GM13977 (cell line): ENCODE results near the gene PTPMT1.
"Not testable (repeated sequence)": the region's sequence is repeated elsewhere in the genome, so short reads cannot be mapped to it uniquely, and the experiment has no call there.

ENCODE experiments used
- DNase-seq: peaks from one replicate; pipeline ENCODE4 v3.0.0; 2012; ENCODE audit warnings: low spot score
- CTCF ChIP-seq: IDR thresholded peaks from 2 replicates; pipeline ENCODE4 v1.5.1; 2012; ENCODE audit warnings: mild to moderate bottlenecking, control low read depth; ENCODE audit not compliant: insufficient read depth; ENCODE audit errors: extremely low read depth, missing control alignments
- in situ Hi-C: fragments of 300-500 bp; cut with MboI; formaldehyde crosslinking; loops from one replicate; pipeline ENCODE4 v1.12.0; 2022; ENCODE audit warnings: low sequenced_read_pairs, low pct_unique_long_range_greater_than_20kb, mixed read lengths, inconsistent platforms; ENCODE audit not compliant: unreplicated experiment

The PTPMT1 gene

GRCh38 chr11:47560426-47560825, 5.0 kb upstream of the PTPMT1 start:
- in situ Hi-C loops: no loop called here
- no peak for DNase-seq
- TF ChIP-seq CTCF: no peak

- in situ Hi-C loops, DNase-seq: not testable (repeated sequence)
These were observed 3.0 kb upstream of the PTPMT1 start for GRCh38 chr11:47562393-47562792.

- in situ Hi-C loops: not testable (repeated sequence)
These were observed 1.0 kb upstream of the PTPMT1 start for GRCh38 chr11:47564366-47564765.

GRCh38 chr11:47564933-47565339, 463 bp upstream of the PTPMT1 start:
- in situ Hi-C loops: no loop called here
- DNase-seq: peak; percentile 23
- no peak for TF ChIP-seq CTCF

More at GRCh38 chr11:47564366-47564765, 1.0 kb upstream of the PTPMT1 start:
- DNase-seq: not testable (repeated sequence)

- DNase-seq: no peak
- in situ Hi-C loops: no loop called here
- no peak for TF ChIP-seq CTCF
These were observed 825 bp downstream of the PTPMT1 start for GRCh38 chr11:47566149-47566698.

- no peak for DNase-seq
- TF ChIP-seq CTCF: no peak
- in situ Hi-C loops: no loop called here
These were observed 4.2 kb downstream of the PTPMT1 start for GRCh38 chr11:47569646-47570045.

GRCh38 chr11:47570651-47571356, 5.4 kb downstream of the PTPMT1 start:
- in situ Hi-C loops: no loop called here
- TF ChIP-seq CTCF: no peak
- no peak for DNase-seq
